ENCODE data around the gene PPP1CA.

The PPP1CA gene

GRCh38 chr11:67382276-67383136 lies 19.2 kb downstream of the PPP1CA start:
- peak; percentile 70 for DNase-seq (ENCODE audit: low read depth)

- no peak for DNase-seq (ENCODE audit: low read depth)
Measured at GRCh38 chr11:67381244-67381972, 20.2 kb downstream of the PPP1CA start.

GRCh38 chr11:67379061-67380058 lies 22.3 kb downstream of the PPP1CA start:
- no peak for DNase-seq (ENCODE audit: low read depth)

GRCh38 chr11:67378544-67378943 lies 23.1 kb downstream of the PPP1CA start:
- DNase-seq (ENCODE audit: low read depth), result no peak

GRCh38 chr11:67376873-67377808 lies 24.5 kb downstream of the PPP1CA start:
- no peak for DNase-seq (ENCODE audit: low read depth)

GRCh38 chr11:67376063-67376820 lies 25.4 kb downstream of the PPP1CA start:
- no peak for DNase-seq (ENCODE audit: low read depth)

- DNase-seq (ENCODE audit: low read depth), result no peak
Measured at GRCh38 chr11:67375320-67376055, 26.2 kb downstream of the PPP1CA start.

GRCh38 chr11:67374571-67375281 lies 26.9 kb downstream of the PPP1CA start:
- no peak for DNase-seq (ENCODE audit: low read depth)

- peak; percentile 70 for DNase-seq (ENCODE audit: low read depth)
Measured at GRCh38 chr11:67373648-67374570, 27.7 kb downstream of the PPP1CA start.

GRCh38 chr11:67372993-67373647 lies 28.5 kb downstream of the PPP1CA start, which contains the start of gene CLCF1:
CLCF1 (minus strand) TSS chr11:67373598; CDS start chr11:67373539, 59 bp downstream.
- DNase-seq (ENCODE audit: low read depth), result peak; percentile 19

- peak; percentile 16 for DNase-seq (ENCODE audit: low read depth)
Measured at GRCh38 chr11:67372321-67372992, 29.2 kb downstream of the PPP1CA start.

- no peak for DNase-seq (ENCODE audit: low read depth)
Measured at GRCh38 chr11:67371911-67372320, 29.7 kb downstream of the PPP1CA start.

- no peak for DNase-seq (ENCODE audit: low read depth)
Measured at GRCh38 chr11:67371189-67371910, 30.3 kb downstream of the PPP1CA start.

GRCh38 chr11:67370351-67371076 lies 31.1 kb downstream of the PPP1CA start:
- DNase-seq (ENCODE audit: low read depth), result no peak

- DNase-seq (ENCODE audit: low read depth), result no peak
Measured at GRCh38 chr11:67369801-67370284, 31.8 kb downstream of the PPP1CA start.

Measured in stimulated activated CD8-positive, alpha-beta memory T cell treated with anti-CD3 and anti-CD28 coated beads, Interleukin-12 subunit alpha, Interleukin-12 subunit beta, amount 100 ng/mL, for 4 hours (primary cell).